KMS-11 (cell line): Measurements from ENCODE around the gene MACROD2.

Source experiments
- H2AFZ ChIP-seq: fragments of 200-600 bp; sonication (generic); 2 replicates; pipeline ENCODE4 v1.6.1; 2016; ENCODE audit warnings: antibody characterized with exemption, mixed run types, low read depth
- H3K27ac ChIP-seq: fragments of 200-600 bp; sonication (generic); 2 replicates; pipeline ENCODE4 v1.6.1; 2016; ENCODE audit warnings: mild to moderate bottlenecking, mixed run types
- H3K27me3 ChIP-seq: fragments of 200-600 bp; sonication (generic); 2 replicates; pipeline ENCODE4 v1.6.1; 2017; ENCODE audit warnings: mild to moderate bottlenecking, low read depth, mixed run types, moderate library complexity; ENCODE audit not compliant: insufficient read depth
- H3K36me3 ChIP-seq: fragments of 200-600 bp; sonication (generic); 2 replicates; pipeline ENCODE4 v1.6.1; 2017; ENCODE audit warnings: mild to moderate bottlenecking, mixed run types; ENCODE audit not compliant: insufficient read depth
- H3K4me1 ChIP-seq: fragments of 200-600 bp; sonication (generic); 2 replicates; pipeline ENCODE4 v1.6.1; 2016; ENCODE audit warnings: mild to moderate bottlenecking, low read depth, mixed run types; ENCODE audit not compliant: poor library complexity, severe bottlenecking
- H3K4me2 ChIP-seq: fragments of 200-600 bp; sonication (generic); 2 replicates; pipeline ENCODE4 v1.7.0; 2016; ENCODE audit warnings: mild to moderate bottlenecking, mixed run types
- H3K4me3 ChIP-seq: fragments of 200-600 bp; sonication (generic); IDR thresholded peaks from 2 replicates; pipeline ENCODE4 v1.6.1; 2017; ENCODE audit warnings: low read depth, low read length, mixed read lengths; ENCODE audit not compliant: insufficient read depth
- H3K79me2 ChIP-seq: fragments of 200-600 bp; sonication (generic); 2 replicates; pipeline ENCODE4 v1.6.1; 2016; ENCODE audit warnings: low read depth, mixed run types; ENCODE audit not compliant: insufficient read depth
- H3K9ac ChIP-seq: fragments of 200-600 bp; sonication (generic); 2 replicates; pipeline ENCODE4 v1.6.1; 2016; ENCODE audit warnings: mild to moderate bottlenecking, mixed run types
- H4K20me1 ChIP-seq: fragments of 200-600 bp; sonication (generic); 2 replicates; pipeline ENCODE4 v1.6.1; 2016; ENCODE audit warnings: mild to moderate bottlenecking, mixed run types; ENCODE audit not compliant: insufficient read depth
- CTCF ChIP-seq: fragments of 200-600 bp; sonication (generic); conservative IDR thresholded peaks from 2 replicates; pipeline ENCODE4 v1.6.1; 2017; ENCODE audit warnings: low read depth, mild to moderate bottlenecking, antibody characterized with exemption, low read length, moderate library complexity, mixed read lengths

Gene MACROD2

GRCh38 chr20:14955399-14955798 is 960.1 kb downstream of the MACROD2 start:
- Histone ChIP-seq H4K20me1 (no peaks in the 10 kb centered on the region), H3K4me3 (no peak overlapping the region), H3K9ac (no peak overlapping the region), H2AFZ (no peak overlapping the region), H3K4me1 (peaks cover 12% of the 10 kb centered on the region), H3K36me3 (no peaks in the 10 kb centered on the region), H3K27ac (no peak overlapping the region), H3K4me2 (no peak overlapping the region), H3K79me2 (no peaks in the 10 kb centered on the region), H3K27me3 (no peaks in the 10 kb centered on the region)
- TF ChIP-seq CTCF, result no peak

GRCh38 chr20:14956026-14956425 is 960.7 kb downstream of the MACROD2 start:
- Histone ChIP-seq H3K27ac (no peak overlapping the region), H3K4me1 (peaks cover 18% of the 10 kb centered on the region), H4K20me1 (no peaks in the 10 kb centered on the region), H3K4me2 (no peak overlapping the region), H3K4me3 (no peak overlapping the region), H3K27me3 (no peaks in the 10 kb centered on the region), H2AFZ (no peak overlapping the region), H3K79me2 (no peaks in the 10 kb centered on the region), H3K9ac (no peak overlapping the region), H3K36me3 (no peaks in the 10 kb centered on the region)
- no peak for TF ChIP-seq CTCF

- no peak overlapping the region for H3K27ac ChIP-seq
- no peaks in the 10 kb centered on the region for H3K36me3 ChIP-seq
- H2AFZ ChIP-seq, result no peak overlapping the region
- no peak for TF ChIP-seq CTCF
- H4K20me1 ChIP-seq, result no peaks in the 10 kb centered on the region
- no peak overlapping the region for H3K4me2 ChIP-seq
- no peak overlapping the region for H3K4me3 ChIP-seq
- H3K4me1 ChIP-seq, result peaks cover 23% of the 10 kb centered on the region
- no peaks in the 10 kb centered on the region for H3K27me3 ChIP-seq
- H3K9ac ChIP-seq, result no peak overlapping the region
- no peaks in the 10 kb centered on the region for H3K79me2 ChIP-seq
Measured at GRCh38 chr20:14956538-14956937, 961.2 kb downstream of the MACROD2 start.

GRCh38 chr20:14957402-14957801 is 962.1 kb downstream of the MACROD2 start:
- Histone ChIP-seq H3K4me3 (no peak overlapping the region), H3K79me2 (no peaks in the 10 kb centered on the region), H3K4me2 (no peak overlapping the region), H3K36me3 (no peaks in the 10 kb centered on the region), H2AFZ (no peak overlapping the region), H3K4me1 (peaks cover 29% of the 10 kb centered on the region), H3K27me3 (no peaks in the 10 kb centered on the region), H4K20me1 (no peaks in the 10 kb centered on the region), H3K27ac (no peak overlapping the region), H3K9ac (no peak overlapping the region)
- no peak for TF ChIP-seq CTCF
